GM21619 (cell line): ENCODE data around the gene TUBG1.
"Not testable (repeated sequence)": the region's sequence is repeated elsewhere in the genome, so short reads cannot be mapped to it uniquely, and the experiment has no call there.

Experiments used
- ATAC-seq: cut with Tn5 transposase; IDR thresholded peaks from one replicate; pipeline ENCODE4 v1.9.1; 2021; ENCODE audit not compliant: unreplicated experiment

Gene TUBG1

DNA sequence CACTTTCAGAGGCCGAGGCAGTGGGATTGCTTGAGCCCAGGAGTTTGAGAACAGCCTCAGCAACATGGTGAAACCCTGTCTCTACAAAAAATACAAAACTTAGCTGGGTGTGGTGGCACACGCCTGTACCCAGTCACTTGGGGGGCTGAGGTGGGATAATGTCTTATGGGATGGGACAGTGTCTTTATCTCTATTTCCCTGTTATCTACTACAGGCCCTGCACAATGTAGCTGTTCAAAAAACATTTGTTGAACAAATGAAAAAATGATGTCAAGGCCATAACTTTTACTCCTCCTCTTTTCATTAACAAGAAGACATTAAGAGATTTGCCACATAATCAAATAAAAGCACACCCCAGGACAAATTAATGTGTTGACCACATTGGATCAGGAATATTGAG is 13.8 kb downstream of the TUBG1 start:
- no peak for ATAC-seq

DNA sequence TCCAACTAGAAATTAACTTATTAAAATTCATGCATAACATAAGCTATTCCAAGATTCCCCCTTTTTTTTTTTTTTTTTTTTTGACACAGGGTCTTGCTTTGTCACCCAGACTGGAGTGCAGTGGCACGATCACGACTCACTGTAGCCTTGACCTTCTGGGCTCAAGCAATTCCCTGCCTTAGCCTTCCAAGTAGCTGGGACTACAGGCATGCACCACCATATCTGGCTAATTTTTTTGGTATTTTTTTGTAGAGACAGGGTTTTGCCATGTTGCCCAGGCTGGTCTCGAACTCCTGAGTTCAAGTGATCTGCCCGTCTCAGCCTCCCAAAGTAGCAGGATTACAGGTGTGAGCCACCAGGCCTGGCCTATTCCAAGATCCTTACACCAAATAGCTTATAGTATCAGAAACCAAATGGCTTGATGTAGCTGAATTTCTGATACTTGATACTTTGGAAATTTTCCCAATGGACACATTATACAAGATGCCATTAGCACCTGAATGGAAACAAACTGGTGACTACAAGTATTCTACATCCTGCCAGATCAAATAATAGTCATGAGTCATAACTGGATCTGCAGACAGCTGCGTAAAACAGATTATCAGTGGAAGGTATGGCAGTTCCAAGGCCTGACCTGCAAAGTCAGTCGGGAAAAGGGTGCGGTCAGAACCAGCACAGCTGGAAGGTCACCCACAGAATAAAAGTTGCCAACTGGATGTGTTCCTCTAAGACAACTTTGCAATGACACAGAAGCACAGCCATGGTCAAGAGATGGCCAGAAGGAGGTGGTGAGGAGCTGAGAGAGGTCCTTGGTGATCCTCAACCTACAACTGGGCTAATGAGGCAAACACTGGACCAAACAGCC is 14.5 kb downstream of the TUBG1 start:
- no peak for ATAC-seq

DNA sequence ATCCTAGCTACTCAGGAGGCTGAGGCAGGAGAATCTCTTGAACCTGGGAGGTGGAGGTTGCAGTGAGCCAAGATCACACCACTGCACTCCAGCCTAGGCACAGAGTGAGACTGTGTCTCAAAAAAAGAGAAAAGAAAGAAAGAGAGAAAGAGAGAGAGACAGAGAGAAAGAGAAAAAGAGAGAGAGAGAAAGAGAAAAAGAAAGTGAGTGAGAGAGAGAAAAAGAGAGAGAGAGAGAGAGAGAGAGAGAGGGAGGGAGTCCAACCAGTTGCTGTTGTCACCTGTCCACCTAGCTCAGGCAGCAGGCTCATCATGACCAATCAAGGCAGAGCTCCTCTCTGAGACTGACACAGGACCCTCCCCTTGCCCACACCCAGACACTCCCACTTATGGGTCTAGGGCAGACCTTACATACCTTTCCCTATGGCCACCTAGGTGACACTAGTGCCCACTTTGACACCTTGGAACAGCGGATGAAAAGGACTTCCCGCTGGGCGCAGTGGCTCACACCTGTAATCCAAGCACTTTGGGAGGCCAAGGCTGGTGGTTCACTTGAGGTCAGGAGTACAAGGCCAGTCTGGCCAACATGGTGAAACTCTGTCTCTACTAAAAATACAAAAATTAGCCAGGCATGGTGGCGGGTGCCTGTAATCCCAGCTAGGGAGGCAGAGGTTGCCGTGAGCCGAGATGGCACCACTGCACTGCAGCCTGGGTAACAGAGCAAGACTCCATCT is 17.7 kb downstream of the TUBG1 start:
- ATAC-seq: not testable (repeated sequence)

DNA sequence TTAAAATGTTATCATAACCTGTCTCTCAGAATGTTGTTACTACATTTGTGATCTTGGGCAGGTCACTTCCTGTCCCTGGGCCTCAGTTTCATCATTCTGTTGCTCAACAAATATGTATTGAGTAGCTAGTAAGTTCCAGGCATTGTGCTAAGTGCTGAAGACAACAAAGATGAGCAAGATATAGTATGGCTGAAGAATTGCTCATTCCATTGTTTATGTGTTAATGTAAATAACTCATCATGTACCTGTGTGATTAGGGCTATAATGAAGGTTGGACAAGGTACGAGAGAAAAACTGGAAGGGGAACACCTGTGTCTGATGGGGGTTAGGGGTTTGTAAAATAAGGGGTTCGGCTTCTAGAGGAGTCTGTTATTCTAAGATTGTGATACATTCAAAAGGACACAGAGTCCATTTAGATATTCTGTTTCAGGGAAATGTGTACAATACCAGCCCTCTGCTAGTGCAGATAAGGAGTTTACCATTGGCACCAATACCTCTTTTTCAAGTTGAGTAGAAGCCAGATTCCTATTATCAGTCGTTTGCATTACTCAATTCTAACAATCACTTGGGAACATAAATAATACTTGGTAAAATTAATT is 20.0 kb downstream of the TUBG1 start:
- ATAC-seq: no peak

DNA sequence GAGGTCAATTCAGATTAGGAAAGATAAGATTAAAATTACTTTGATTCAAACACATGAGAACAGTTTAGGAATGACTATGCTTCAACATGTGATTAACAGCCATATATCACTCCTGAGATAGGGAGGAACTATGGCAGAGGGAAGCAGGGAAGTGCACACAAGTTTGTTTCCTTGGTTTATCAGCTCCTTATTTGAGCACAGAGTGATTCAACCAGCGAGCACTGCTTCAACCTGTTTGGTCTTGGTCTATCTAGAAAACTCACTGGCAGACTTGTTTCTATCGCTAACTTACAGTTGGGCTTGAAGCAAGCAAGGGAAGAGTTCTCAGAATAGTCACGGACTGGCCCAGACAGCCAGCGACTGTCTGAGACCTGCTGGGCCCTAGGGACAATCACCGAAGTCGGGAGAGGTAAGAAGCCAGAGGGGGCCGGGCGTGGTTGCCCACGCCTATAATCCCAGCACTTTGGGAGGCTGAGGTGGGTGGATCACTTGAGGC is 23.5 kb downstream of the TUBG1 start:
- no peak for ATAC-seq

DNA sequence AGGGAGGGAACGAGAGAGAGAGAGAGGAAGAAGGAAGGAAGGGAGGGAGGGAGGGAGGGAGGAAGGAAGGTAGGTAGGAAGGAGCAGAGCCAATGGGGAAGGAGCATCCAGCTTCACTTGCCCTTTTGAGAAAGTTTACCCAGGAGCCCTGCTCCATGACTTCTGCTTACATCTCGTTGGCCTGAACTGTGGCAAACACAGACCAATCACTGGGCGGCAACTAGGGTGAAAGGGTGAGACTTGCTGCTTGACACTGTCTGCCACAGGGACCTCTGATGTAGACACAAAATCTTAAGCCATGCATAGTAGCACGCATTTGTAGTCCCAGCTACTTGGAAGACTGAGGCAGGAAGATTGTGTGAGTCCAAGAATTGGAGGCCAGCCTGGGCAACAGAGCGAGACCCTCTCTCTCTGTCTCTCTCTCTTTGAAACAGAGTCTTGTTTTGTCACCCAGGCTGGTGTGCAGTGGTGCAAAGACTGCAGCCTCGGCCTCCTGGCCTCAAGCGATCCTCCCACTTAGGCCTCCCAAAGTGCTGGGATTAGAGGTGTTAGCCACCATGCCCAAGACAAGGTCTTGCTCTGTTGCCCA is 30.1 kb downstream of the TUBG1 start:
- ATAC-seq: no peak

DNA sequence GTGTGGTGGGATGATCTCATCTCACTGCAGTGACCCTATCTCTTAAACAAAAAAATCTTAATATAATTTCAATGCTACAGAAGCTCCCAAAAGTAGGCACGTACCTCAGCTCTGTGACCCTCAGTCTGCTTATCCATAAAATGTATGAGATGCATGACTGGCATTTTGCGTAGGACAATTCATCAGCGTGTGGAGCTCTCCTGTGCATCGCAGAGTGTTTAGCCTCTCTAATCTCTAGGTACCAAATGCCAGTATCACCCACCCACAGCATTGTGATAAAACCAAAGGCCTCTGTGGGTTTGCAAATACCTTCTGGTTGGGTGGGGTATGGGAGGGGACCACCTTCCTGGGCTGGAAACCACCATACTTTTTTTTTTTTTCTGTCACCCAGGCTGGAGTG is 30.6 kb downstream of the TUBG1 start:
- ATAC-seq: no peak

DNA sequence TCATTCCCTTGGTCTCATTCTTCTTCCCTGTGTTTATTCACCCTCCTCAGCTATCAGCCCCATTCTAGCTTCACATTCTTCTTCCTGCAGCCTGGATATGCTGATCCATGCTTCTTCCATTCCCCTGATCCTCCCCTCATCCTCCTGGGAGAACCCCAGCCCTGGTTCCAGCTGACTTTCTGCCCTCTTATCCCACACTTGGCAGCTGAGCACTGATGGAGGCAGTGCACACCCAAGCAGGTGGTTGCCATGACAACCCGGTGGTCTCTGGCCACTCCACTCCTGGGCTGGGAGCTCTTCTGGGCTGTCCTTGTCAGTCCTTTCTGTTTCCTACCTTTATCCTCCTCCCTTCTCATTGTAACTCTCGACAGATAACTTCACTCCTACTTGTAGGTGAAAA is 32.9 kb downstream of the TUBG1 start:
- ATAC-seq: no peak

DNA sequence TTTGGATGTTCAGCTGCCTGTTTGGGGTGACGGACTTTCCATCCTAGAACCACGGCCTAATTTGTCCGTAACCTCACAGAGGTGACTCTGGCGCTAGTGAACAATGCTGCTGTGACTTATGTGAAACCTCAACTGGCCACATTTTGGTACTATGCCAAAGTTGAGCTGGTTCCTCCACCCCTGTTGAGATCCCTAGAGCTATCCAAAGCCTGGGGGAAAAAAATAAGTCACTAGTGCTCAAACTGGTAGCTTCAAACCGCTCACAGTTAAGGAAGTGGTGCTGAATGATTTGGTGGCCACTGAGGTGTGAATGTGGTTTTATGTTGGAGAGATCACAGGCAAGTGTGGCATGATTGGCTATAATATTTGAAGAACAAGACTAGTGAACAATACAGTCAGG is 38.3 kb downstream of the TUBG1 start:
- ATAC-seq: no peak

DNA sequence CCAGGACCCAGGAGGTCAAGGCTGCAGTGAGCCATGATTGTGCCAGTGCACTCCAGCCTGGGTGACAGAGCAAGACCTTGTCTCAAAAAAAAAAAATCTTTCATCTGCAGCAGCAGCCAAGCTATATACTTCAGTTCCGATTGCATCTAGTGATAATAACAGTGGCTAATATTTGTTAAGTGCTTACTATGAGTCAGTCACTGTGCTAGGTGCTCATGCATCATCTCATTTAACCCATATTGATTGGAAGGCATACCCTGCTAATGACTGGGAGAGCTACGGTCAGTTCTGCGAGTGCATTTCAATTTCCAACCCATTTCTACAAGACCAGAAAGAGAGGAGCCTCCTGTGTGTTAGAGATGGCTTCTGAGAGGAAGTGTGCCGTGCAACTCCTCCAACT is 41.9 kb downstream of the TUBG1 start:
- no peak for ATAC-seq

DNA sequence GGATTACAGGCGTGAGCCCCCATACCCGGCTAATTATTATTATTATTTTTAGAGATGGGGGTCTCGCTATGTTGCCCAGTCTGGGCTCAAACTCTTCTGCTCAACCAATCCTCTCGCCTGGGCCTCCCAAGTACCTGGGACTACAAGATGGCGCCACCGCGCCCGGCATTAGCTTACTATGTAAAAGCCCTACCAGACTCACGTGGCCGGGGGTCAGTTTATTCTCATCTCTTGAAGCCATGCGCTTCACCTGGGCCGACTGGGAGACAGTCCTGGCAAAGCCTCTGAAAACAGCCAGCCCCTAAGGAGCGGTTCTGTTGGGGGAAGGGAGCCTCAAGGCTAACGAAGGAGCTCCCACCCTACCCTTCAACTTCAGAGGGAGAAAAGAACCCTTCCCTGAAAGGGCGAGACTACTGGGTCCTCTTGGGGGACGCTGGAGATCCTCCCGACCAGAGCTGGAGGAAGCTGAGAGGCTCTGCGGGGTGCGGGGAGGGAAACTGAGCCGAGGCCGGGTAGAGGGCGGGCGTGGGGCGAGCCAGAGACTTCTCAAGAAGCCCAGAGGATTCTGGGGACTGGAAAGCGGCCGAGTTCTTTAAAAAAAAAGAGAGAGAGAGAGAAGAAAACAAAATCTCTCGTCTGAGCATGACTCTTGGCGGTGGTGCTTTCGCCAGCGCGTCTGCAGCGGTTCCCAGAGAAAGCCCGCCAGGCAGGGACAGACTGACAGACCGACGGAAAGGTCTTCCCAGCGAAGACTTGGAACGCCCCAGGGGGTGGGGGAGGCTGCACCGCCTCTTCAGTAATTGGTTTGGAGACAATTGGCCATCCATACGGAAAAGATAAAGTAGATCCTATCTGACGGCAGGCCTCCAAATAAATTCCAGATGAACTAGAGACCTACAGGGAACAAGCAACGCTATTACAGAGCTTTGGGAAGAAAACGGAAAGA is 44.0 kb downstream of the TUBG1 start:
- ATAC-seq: no peak

DNA sequence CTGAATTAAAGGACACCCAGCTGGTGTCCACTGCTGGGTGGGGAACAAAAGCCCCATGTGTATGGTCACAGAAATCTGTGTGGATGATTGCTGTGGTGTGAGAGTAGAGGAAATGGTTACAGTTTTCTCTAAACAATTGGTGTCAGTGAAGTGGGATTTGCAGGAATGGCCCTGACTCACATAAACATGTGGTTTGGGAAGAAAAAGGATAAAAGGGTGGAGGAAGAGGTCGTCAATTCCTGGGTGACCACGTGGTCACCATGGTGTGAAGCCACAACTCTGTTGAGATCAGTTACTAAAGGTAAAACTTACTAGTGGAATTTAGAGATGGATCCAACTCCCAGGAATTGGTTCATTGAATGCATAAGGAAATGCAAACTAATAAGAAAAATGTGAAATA is 46.0 kb downstream of the TUBG1 start:
- ATAC-seq: no peak

DNA sequence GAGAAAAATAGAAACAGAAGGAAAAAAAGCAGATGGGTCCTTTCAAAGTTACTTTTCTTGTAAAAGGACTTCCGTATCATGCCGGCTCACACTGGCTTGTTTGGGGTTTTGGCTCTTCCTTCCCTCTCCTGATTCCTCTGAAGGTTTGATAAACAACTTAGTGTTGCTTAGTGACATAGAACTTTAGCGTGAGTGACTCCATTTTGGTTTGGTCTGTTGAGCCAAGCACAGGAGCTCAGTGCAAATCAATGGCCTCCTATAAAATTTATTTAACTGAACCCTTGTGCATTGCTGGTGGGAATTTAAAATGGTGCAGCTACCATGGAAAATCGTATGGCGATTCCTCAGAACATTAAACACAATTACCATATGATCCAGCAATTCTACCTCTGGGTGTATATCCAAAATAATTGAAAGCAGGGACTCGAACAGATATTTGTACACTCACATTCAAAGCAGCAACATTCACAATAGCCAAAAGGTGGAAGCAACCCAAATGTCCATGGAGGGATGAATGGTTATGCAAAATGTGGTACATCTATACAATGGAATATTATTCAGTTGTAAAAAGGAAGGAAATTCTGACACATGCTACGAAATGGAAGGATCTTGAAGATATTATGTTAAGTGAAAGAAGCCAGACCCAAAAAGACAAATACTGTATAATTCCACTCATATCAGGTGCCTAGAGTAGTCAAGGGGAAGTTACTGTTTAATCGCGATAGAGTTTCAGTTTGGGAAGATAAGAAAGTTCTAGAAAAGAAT is 48.5 kb downstream of the TUBG1 start:
- no peak for ATAC-seq

DNA sequence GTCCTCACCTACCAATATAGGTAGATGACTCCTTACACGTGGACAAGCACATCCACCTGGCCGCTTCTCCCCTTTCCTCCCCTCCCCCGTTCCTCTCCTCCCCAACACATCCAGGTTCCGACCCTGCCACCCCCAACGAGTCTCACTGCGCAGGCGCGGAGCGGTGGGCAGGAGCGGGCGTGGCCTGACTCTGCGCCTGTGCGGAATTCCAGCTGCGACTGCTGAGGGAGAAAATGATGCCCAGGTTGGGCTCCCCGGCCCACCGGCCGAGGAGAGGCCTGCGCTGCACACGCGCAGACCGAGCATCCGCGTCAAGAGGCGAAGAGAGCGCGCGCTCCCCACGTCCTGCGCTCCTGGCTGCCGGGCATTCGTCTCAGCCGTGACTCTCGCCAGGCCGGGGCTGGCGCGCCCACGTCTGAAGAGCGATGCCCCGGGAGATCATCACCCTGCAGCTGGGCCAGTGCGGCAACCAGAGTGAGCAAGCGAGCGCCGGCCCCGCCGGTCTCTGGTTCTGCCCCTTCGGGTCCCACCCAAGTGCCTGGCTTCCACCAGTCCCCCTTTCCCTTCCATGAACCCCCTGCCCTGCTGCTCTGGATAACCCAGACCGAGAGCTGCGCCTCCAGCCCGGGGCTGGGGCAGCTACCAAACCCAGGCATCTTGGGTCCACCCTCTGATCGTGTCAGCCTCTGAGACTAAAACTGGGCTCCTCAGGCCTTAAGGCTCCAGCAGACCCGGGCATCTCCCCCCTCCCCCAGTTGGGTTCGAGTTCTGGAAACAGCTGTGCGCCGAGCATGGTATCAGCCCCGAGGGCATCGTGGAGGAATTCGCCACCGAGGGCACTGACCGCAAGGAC is 49.8 kb downstream of the TUBG1 start, which contains the start of gene TUBG2:
Gene TUBG2 (plus strand): TSS at position 206 of the 853 bp plus-strand sequence. CDS start 220 bp downstream, at position 426.
- ATAC-seq: no peak

DNA sequence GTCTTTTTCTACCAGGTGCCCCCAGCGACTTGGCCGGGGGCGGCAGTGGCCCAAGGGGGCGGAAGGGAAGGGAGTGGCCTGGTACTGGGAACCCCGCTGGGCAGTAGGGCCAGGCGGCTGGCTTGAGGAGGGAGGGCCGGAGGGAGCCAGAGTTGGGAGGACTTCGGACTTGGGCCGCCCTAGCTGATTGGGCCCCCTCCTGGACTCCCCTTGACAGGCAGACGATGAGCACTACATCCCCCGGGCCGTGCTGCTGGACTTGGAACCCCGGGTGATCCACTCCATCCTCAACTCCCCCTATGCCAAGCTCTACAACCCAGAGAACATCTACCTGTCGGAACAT is 50.4 kb downstream of the TUBG1 start:
- not testable (repeated sequence) for ATAC-seq

DNA sequence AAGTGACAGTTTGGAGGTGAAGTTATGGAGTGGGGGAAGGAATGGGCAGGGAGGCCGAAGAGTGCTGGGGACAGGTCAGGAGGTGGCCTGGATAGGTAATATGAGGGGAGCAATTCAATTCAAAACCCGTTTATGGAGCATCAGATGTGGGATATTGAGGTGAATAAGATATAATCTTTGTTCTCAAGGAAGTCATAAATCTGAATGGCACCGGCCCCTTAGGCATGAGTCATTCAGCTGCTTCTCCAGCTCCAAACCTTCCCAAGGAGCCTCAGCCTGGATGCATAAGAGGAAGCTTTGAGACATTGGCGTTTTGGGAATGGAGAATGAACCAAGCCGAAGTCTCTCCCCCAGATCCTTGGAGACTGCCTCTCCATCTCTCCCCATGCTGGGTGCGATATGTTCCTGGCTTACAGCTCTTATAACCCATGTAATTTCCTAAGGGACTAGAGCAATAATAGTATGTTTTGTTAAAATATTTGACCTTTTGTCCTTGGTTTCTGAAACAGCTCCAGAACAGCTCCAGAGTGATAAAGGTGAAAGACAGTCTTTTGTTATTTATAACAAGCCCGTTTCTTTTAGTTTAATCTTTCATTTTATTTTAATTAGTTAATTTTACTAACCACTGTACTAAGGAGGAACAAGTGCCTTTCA is 51.3 kb downstream of the TUBG1 start:
- ATAC-seq: no peak
